Vagina (tissue), 2 donors: Measurements from ENCODE around the gene ACTN3. TPM values are rescaled to one million over a fixed set of nuclear protein-coding genes. Genes with fewer than 3 reads are reported as not detected.

Experiments used
- DNase-seq, 2 donors: peaks; one replicate each; pipeline ENCODE4 v3.0.0-alpha.2; 2017; ENCODE audit errors: extremely low spot score in 2 of 2
- H3K27ac ChIP-seq: fragments of 200-600 bp; sonication (generic); one replicate; pipeline ENCODE4 v1.5.1; 2019
- H3K27me3 ChIP-seq: fragments of 200-600 bp; sonication (generic); one replicate; pipeline ENCODE4 v1.5.1; 2019
- H3K36me3 ChIP-seq, 2 donors: fragments of 200-600 bp; sonication (generic); one replicate each; pipeline ENCODE4 v1.5.1; 2017 to 2019
- H3K4me1 ChIP-seq: fragments of 200-600 bp; sonication (generic); one replicate; pipeline ENCODE4 v1.5.1; 2019
- H3K4me3 ChIP-seq, 2 donors: fragments of 200-600 bp; sonication (generic); 1 replicate in 1 of 2; 2 replicates in 1 of 2; pipeline ENCODE4 v1.5.1; 2016 to 2019
- H3K9me3 ChIP-seq: fragments of 200-600 bp; sonication (generic); one replicate; pipeline ENCODE4 v1.5.1; 2019
- CTCF ChIP-seq, 3 experiments: fragments of 450-650 bp in 2 of 3; fragments of 200-600 bp in 1 of 3; sonication (generic) in 1 of 3; IDR thresholded peaks; one replicate each; pipeline ENCODE4 v1.5.1; 2017 to 2019; ENCODE audit warnings: antibody characterized with exemption in 3 of 3, mild to moderate bottlenecking in 2 of 3, moderate library complexity in 2 of 3
- POLR2A ChIP-seq, 2 donors: fragments of 450-650 bp; IDR thresholded peaks; one replicate each; pipeline ENCODE4 v1.6.1; 2017; ENCODE audit warnings: antibody characterized with exemption in 2 of 2, mild to moderate bottlenecking in 2 of 2, moderate library complexity in 2 of 2
- POLR2AphosphoS5 ChIP-seq, 2 donors: sonication (generic); formaldehyde crosslinking; IDR thresholded peaks; one replicate each; pipeline ENCODE4 v1.9.0; 2017; ENCODE audit warnings: antibody characterized with exemption in 2 of 2, mild to moderate bottlenecking in 2 of 2, low read depth in 1 of 2; ENCODE audit not compliant: insufficient read depth in 1 of 2
- intact Hi-C: fragments of 100-400 bp; cut with DNase I; formaldehyde crosslinking; loops from one replicate; pipeline ENCODE4 v1.15.1; 2023
- total RNA-seq: library from RNA; depleted of rRNA; stranded (reverse); fragments of >200 nt; gene quantifications from one replicate; pipeline ENCODE4 v1.2.3, GENCODE V29; 2016

Gene ACTN3
- total RNA-seq, 1 donor from 2014 or later = not detected

GRCh38 chr11:66595245-66595904 lies 48.7 kb downstream of the ACTN3 start:
- intact Hi-C loops = no loop called here
- Histone ChIP-seq H3K36me3 (peaks cover 0 to 14% of the 10 kb centered on the region in 2 donors), H3K4me1 (peaks cover 32% of the 10 kb centered on the region), H3K4me3 (no peak overlapping the region), H3K27ac (no peak overlapping the region), H3K9me3 (no peaks in the 10 kb centered on the region), H3K27me3 (no peaks in the 10 kb centered on the region)
- no peak for DNase-seq
- TF ChIP-seq POLR2A (IDR thresholded peaks at IDR 0.05) (no peak), POLR2AphosphoS5 (IDR thresholded peaks at IDR 0.05; ENCODE audit: insufficient read depth in 1 of 2, low read depth in 1 of 2) (no peak), CTCF (IDR thresholded peaks at IDR 0.05) (no peak)

DNA sequence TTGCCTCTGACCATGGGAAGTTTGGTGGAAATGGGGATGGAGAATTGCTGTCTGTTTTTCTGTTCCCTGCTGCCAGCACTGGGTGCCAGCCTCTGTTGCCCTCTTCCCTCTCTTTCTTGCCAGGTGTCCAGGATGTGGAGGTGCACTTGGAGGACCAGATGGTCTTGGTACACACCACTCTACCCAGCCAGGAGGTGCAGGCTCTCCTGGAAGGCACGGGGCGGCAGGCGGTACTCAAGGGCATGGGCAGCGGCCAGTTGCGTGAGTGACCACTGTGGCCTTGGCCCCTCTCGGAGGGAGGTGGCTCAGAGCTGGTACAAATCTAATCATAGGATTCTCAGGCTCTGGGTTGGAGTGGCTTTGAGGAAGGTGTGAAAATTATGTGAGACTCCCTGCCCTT lies 52.3 kb downstream of the ACTN3 start:
- no peak for TF ChIP-seq CTCF (IDR thresholded peaks at IDR 0.05)
- TF ChIP-seq POLR2AphosphoS5 (IDR thresholded peaks at IDR 0.05; ENCODE audit: insufficient read depth in 1 of 2, low read depth in 1 of 2) = no peak
- no peak for TF ChIP-seq POLR2A (IDR thresholded peaks at IDR 0.05)
- Histone ChIP-seq H3K4me1 (peaks cover 16% of the 10 kb centered on the region), H3K27ac (no peak overlapping the region), H3K27me3 (no peaks in the 10 kb centered on the region), H3K9me3 (no peaks in the 10 kb centered on the region), H3K36me3 (peaks cover 0 to 18% of the 10 kb centered on the region in 2 donors), H3K4me3 (no peak overlapping the region)
- intact Hi-C loops = no loop called here
- no peak for DNase-seq

DNA sequence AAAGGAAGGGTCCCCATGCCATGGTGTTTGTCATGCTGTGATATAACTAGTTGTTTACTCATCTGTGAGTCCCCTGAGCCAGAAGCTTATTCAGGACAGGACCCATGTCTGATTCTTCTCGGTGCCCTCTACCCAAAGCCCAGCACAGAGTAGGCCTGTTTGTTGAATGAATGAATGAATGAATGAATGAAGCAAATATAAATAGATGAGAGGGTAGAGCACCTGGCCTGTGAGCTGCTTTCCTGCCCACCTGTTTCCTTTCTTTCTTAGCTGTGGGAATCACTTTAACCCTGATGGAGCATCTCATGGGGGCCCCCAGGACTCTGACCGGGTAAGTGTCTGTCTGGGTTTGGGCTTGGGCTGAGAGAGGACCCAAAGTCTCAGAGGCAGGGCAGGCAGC lies 53.5 kb downstream of the ACTN3 start:
- TF ChIP-seq POLR2A (IDR thresholded peaks at IDR 0.05) (no peak), CTCF (IDR thresholded peaks at IDR 0.05) (no peak), POLR2AphosphoS5 (IDR thresholded peaks at IDR 0.05; ENCODE audit: insufficient read depth in 1 of 2, low read depth in 1 of 2) (no peak)
- Histone ChIP-seq H3K36me3 (peaks cover 0 to 20% of the 10 kb centered on the region in 2 donors), H3K9me3 (no peaks in the 10 kb centered on the region), H3K4me3 (no peak overlapping the region), H3K27ac (no peak overlapping the region), H3K4me1 (peaks cover 5% of the 10 kb centered on the region), H3K27me3 (no peaks in the 10 kb centered on the region)
- no peak for DNase-seq
- intact Hi-C loops = no loop called here

- no peak for DNase-seq
- no peak overlapping the region for H3K27ac ChIP-seq
- H3K27me3 ChIP-seq = no peaks in the 10 kb centered on the region
- H3K36me3 ChIP-seq = peaks cover 0 to 25% of the 10 kb centered on the region in 2 donors
- H3K9me3 ChIP-seq = no peaks in the 10 kb centered on the region
- H3K4me3 ChIP-seq = no peak overlapping the region
- intact Hi-C loops = no loop called here
- TF ChIP-seq POLR2AphosphoS5 (IDR thresholded peaks at IDR 0.05; ENCODE audit: insufficient read depth in 1 of 2, low read depth in 1 of 2) (no peak), CTCF (IDR thresholded peaks at IDR 0.05) (no peak), POLR2A (IDR thresholded peaks at IDR 0.05) (no peak)
- H3K4me1 ChIP-seq = peaks cover under 1% of the 10 kb centered on the region
Measured at GRCh38 chr11:66600631-66601233, 54.0 kb downstream of the ACTN3 start.

DNA sequence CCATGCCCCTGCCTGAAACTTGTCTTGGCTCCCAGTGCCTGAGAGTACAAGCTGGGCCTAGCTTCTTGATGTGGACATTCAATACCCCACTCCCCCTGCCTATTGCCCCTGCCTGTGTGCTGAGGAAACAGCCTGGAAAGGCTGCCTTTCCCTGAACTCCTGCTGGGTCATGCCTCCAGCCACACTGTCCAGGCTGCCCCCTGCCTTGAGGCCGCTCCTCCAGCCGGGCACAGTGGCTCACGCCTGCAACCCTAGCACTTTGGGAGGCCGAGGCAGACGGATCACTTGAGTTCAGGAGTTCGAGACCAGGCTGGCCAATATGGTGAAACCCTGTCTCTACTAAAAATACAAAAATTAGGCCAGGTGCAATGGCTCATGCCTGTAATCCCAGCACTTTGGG lies 56.4 kb downstream of the ACTN3 start:
- Histone ChIP-seq H3K4me3 (no peak overlapping the region), H3K27me3 (no peaks in the 10 kb centered on the region), H3K36me3 (peaks cover 0 to 25% of the 10 kb centered on the region in 2 donors), H3K4me1 (peaks cover 14% of the 10 kb centered on the region), H3K27ac (no peak overlapping the region), H3K9me3 (no peaks in the 10 kb centered on the region)
- TF ChIP-seq CTCF (IDR thresholded peaks at IDR 0.05) (no peak), POLR2A (IDR thresholded peaks at IDR 0.05) (no peak), POLR2AphosphoS5 (IDR thresholded peaks at IDR 0.05; ENCODE audit: insufficient read depth in 1 of 2, low read depth in 1 of 2) (no peak)
- DNase-seq = no peak
- intact Hi-C loops = no loop called here
